ENCODE results near the gene FNDC11.
"Not testable (repeated sequence)": the region's sequence is repeated elsewhere in the genome, so short reads cannot be mapped to it uniquely, and the experiment has no call there.

FNDC11 gene

DNA sequence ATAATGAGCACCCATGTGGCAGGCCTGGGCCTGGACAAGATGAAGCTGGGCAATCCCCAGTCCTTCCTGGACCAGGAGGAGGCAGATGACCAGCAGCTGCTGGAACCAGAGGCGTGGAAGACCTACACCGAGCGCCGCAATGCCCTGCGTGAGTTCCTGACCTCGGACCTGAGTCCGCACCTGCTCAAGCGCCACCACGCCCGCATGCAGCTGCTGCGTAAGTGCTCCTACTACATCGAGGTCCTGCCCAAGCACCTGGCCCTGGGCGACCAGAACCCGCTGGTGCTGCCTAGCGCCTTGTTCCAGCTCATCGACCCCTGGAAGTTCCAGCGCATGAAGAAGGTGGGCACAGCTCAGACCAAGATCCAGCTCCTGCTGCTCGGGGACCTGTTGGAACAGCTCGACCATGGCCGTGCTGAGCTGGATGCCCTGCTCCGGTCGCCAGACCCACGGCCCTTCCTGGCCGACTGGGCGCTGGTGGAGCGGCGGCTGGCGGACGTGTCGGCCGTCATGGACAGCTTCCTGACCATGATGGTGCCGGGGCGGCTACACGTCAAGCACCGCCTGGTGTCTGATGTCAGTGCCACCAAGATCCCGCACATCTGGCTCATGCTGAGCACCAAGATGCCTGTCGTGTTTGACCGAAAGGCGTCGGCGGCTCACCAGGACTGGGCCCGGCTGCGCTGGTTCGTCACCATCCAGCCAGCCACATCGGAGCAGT lies 1.9 kb downstream of the FNDC11 start:
- DNase-seq: no peak

DNA sequence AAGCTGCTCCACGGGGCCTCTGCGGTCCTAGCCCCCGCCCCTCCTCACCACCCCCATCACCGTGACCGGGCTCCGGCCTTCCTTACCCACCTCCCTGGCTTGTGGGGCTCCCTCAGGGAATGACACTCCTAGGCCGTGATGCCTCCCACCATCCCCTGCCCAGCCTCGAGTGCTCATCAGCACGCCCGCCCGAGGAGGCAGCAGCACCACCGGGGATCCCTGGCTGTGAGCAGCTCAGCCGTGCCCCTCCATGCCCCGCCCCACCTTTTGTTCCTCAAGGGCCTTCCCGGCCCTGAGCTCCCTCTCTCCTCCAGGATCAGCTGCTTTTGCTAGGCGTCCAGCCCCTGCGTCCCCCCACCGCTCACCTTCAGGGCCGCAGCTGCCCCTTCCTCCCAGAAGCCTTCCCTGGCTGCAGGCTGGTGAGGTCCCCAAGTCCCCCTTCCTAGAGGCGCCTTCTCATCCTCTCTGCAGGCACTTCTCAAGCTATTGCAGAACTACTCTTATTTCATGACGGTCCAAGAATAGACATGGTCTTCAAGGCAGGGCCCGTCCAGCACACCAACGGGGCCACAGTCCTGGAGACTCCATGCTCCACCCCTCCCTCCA lies 3.0 kb downstream of the FNDC11 start:
- no peak for DNase-seq

DNA sequence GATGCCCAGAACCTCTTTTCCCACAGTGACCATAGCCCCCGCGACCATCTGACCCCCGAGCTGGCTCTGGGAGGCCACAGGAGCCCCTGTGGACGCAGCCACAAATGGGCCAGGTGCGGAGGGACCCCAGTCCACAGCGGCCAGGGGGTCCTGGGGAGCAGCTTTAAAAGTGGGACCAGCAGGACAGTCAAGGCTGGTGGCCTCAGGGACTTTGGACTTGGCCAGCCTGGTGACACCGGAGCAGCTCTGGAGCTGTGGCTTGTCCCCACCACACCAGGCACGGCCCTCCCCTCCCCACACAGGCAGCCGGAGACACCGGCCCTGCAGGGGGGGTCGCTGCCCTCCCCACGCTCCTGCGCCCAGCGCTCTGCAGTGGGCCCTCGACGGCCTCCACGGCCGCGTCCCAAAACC lies 3.5 kb downstream of the FNDC11 start:
- no peak for DNase-seq

DNA sequence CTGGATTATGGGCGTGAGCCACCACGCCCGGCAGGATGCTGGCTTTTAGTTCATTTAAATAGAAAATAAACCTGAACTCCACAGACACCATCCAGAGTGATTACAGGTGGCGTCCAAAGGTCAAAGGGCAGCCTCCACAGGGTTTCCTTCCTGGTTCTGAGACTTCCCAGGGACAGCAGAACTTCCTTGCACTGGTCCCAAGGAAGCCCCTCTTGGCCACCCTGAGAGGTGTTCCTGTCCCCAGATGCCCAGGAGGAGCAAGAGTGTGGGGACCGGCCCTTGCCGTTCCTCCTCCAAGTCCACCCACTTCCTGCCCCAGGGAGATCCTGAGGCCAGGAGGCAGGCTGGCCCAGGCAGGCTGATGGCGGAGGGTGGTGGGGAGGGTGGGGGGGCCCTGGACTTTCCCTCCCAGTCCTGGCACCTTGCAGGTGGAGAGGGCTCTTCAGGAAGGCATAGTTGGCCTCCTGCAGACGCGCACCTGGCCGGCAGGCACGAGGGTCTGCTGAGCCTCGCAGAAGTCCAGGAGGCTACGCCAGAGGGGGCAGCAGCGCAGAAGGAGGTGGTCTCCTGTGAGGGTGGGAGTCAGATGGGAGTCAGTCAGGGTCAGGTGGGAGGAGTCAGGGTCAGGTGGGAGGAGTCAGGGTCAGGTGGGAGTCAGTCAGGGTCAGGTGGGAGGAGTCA lies 5.0 kb downstream of the FNDC11 start:
- no peak for DNase-seq

DNA sequence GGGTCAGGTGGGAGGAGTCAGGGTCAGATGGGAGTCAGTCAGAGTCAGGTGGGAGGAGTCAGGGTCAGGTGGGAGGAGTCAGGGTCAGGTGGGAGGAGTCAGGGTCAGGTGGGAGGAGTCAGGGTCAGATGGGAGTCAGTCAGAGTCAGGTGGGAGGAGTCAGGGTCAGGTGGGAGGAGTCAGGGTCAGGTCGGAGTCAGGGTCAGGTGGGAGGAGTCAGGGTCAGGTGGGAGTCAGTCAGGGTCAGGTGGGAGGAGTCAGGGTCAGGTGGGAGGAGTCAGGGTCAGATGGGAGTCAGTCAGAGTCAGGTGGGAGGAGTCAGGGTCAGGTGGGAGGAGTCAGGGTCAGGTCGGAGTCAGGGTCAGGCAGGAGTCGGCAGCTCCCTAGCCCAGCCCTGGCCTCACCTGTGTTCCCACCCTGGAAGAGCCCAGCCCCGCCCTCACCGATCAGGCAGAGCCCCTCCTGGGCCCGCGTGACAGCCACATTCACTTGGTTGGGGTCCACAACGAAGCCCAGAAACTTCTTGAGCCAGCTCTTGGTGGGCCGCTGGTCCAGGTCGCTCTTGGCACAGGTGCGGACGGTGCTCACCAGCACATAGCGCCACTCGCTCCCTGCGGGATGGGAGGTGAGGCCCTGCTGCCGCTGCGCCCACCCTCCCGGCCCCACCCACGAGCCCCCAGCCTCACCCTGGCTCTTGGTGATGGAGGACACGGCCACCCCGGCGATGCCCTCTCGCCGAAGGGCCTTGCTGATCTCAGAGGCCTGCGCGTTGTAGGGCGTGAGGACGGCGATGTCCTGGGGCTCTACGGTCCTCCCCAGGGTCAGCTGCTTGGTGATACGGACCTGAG lies 5.8 kb downstream of the FNDC11 start:
- not testable (repeated sequence) for DNase-seq

DNA sequence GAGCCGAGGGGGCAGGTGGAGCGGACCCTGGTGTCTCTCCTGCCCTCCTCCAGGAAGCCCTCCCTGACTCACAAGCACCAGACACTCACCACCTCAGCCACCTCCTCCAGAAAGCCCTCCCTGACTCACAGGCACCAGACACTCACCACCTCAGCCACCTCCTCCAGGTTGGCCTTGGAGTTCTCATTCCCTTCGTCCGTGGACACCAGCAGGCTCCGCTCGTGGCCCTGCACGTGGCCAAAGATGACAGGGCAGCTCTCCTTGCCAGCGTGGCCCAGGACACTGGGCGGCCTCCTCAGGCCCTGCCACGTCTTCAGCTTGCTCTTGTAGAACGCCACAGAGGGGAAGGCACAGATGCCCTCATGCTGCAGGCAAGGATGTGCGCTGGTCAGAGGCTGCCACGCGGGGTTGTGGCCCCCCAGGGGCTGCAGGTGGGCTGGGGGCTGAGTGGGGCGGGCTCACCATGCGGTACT lies 6.4 kb downstream of the FNDC11 start:
- DNase-seq: no peak

DNA sequence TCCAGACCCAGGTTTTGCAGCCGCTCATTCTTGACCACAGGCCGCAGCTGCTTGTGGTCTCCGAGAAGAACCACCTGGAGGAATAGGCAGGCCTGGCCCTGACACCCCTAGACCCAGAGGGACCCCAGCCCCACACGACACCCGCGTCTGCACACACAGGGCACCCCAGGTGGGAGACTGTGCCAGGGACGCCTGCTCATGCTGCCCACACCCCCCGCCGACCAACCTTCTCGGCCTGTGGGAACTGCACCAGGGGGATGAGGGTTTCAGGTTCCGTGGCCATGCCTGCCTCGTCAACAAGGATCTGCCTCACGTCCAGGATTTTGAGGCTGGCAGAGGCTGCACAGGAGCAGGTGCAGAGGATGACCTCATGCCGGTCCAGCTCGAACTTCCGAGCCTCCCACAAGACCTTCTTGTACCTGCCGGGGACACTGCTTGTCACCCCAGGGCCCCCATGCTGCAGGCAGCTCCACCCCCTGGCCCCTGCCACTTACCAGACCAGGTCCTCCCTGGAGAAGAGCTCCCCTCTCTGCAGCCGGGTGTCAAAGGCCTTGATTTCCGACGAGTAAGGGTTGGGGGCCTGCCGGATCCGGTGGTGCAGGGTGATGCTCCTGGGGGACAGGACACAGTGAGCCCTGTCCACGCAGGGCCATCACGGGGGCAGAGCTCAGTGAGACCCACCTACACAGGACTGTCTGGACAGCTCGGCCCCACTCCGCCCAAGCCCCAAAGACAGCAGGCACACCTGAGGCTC lies 7.1 kb downstream of the FNDC11 start:
- DNase-seq: no peak

DNA sequence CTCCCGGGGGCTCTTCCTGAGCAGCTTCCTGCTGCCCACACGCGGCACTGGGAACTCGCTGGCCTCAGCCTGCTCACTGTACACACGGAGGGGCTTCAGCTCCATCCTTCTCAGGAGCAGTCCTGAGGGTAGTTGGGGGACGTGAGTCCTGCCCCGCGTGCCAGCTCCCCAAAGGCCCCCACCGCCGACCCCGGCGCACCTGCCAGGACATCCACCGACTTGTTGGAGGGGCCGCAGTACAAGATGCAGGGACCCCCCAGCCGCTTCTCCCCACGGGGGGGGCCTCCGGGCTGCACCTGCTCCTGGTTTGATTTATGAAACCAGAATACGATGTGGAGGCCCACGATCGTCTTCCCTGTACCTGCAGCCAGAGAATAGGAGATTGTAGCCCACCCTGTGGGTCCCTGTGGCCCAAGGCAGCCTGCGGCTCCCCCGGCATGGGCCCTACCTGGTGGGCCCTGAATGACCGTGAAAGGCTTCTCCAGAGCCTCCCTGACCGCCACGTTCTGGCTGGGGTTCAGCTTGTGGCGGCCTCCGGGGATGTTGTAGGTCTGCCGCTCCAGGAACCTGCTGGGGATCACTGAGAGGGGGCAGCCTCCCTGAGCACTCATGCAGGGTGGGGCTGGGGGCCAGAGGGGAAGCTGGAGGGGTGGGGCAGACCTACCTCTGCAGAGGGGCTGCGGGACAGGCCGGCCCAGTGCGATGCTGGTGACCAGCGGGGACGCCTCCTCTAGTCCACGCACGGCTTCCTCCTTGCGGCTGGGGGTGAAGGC lies 7.9 kb downstream of the FNDC11 start:
- no peak for DNase-seq

DNA sequence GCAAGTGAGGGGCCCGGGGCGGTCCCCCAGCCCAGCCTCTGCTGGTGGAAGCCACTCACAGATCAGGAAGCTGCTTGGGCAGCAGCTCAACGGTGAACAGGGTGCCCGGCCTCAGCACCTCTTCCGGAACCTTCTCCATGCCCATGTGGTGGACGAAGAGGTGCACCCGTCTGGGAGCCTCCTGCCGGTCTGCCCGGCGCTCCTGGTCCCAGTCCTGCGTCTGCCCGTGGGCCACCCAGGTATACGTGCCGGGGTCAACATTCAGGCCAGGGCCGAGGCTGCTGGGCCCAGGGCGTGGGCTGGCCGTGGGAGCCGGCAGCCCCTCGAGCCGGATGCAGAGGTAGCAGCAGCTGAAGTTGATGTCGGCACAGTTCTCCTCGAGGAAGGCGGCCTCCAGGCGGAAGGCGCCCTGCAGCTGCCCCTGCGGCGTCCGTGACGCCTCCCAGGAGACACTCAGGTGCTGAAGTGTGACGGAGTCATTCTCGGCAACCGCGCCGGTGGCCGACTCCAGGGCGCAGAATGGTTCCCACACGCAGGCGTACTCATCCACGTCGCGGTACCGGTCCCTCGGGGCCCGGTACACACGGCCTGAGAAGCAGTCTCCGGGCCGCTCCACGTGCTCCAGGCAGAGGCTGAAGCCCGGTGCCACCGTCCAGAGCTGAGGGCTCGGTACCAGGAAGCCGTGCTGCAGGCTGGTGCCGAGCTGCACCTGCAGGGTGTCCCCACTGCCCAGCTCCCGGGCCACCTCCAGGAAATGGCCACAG lies 8.7 kb downstream of the FNDC11 start:
- no peak for DNase-seq

DNA sequence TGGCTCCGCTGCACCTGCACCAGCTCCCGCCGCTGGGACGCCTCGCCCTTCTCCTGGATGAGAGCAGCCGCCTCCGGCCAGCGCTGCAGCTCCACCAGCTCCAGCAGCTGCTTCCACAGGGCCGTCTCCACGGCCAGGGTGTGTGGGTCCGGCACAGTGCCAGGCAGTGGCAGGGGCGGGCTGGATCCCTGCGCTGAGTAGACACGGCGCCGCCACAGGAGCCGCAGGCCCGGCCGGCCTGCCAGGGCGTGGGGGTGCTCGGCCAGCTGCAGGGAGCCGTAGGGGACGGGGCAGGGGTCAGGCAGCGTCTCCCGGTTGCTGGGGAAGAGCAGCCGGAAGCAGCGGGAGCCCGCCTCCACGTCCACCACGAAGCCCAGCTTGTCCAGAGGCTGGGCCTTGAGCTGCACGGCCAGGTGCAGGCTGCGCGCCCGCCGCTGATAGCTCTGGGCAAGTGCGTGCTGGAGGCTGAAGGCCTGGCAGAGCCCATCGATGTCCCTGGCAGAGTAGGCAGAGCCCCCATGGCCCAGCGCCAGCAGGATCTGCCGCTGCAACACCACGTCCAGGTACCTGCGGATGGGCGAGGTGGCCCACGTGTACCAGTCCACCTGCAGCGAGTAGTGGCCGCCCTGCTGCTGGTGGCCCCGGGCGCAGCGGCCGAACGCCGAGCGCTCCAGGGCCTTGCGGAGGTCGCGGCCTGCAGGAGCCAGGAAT lies 9.4 kb downstream of the FNDC11 start:
- no peak for DNase-seq

DNA sequence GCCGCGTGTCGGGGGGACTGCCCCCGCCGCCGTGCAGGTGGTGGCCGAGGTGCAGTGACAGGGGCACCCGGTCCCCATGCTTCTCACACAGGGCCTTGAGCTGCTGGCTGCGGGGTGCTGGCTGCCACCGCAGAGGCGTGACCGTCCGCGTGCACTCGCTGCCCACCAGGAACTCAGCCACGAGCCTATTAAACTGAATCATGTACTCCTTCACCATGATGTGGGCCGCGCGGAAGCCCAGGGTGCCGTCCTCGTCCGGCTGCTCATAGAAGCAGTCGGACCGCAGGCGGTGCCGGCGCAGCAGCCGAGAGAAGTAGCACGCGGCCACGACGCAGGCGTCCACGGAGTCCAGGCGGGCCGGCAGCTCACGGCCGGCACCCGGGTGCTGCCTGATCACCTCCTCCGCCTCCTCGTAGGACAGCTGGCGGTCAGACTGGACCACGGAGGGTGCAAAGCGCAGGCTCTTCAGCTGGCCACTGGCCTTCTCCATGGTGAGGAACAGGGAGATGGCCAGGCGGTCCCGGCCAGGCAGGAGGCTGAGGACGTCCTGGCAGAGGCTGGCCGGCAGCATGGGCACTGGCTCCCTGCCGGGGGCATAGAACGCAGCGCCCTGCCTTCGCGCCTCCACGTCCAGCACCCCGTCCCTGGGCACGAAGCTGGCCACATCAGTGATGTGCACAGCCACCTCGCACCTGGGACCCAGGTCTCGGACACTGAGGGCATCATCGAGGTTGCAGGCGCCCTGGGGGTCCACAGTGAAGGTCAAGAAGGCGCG lies 10.3 kb downstream of the FNDC11 start:
- DNase-seq: no peak

DNA sequence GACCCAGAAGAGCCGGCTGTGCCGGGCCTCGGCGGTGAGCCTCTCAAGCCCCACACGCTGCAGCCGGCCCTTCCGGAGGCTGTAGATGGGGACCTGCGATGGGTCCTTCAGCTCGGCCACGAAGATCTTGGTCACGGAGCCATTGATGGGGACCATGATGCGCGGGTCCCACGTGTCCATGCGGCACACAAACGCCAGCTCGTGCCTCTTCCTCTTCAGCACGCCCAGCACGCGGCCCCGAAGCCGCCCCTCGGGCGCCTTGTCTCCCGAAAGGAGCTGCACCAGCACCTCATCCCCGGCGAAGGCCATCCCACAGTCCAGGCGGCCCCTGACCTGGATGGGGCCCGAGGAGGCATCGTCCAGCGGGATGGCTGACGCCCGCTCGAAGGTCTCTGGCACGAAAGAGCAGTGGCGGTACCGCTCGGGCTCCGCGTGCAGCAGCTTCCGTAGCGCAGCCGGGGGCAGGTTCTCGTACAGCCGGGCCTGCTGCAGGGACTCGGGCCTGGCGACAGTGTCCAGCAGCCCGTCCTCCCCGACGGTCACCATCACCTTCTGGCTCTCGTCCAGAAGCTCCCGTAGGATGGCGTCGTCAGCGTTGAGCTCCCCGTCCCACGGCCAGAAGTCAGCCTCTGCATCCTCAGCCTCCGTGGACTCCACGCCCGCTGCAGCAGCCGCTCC lies 11.2 kb downstream of the FNDC11 start:
- DNase-seq: no peak

DNA sequence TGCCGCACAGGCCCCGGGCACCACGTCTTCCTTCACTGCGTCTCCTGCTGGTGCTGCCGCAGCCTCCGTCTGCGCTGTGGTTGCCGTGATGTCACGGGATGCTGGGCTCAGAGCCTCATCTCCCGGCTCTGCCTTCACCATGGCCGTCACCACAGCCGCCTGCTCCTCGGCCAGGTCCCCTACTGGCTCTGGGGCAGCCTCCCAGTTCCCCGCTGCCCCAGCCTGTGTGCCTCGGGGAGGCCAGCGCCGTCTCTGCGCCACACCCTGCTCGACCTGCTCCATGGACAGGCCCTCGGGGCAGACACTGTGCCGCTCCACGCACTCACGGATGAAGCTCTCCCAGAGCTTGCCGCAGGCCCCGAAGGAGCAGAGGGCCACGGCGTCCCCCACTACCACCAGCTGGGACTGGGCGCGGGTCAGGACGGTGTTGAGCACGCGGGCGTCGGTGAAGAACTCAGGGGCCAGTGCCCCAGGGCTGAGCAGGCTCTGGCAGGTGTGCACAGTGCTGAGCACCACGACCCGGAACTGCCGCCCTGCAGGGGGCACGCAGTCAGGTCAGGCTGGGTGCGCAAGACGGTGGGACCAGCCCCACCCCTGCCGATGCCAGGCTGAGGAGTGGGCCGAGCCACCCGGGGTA lies 11.9 kb downstream of the FNDC11 start:
- DNase-seq: no peak

DNA sequence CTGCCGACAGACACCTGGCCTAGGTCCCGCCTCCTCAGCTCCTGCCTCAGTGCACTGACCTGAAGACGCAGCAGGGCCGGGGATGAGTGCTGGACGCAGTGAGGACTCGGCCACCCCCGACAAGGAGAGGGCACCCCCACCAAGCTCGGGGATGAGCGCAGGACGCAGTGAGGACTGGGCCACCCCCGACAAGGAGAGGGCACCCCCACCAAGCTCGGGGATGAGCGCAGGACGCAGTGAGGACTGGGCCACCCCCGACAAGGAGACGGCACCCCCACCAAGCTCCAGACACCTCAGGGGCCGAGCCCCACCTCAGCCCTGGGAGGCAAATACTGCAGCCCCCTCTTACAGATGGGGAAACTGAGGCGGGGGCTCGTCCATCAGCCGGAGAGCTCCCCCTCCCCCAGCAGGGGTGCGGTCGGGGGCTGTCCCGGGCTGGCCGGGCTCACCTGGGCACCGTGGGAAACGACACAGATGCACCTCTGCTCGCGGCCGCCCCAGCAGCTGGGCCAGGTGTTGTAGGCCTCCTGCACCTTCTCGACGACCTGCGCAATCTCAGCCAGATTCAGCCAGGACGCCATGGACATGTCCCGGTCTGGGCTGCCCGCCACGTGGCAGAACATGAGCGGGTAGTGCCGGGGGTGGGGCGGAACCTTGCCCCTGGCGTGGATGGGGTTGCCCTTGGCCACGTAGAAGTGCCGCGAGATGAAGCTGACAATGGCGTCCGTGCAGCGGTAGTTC lies 12.6 kb downstream of the FNDC11 start:
- DNase-seq: no peak

DNA sequence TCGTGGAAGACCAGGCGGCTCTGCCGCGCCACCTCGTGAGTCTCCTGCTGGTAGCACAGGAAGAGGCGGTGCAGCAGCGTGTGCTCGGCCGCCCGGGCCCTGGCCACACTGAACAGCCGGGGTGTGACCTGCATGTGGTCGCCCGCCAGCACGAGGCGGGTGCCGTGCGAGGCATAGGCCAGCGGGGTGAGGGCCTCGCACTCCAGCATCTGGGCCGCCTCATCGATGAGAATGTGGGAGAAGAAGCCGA lies 13.1 kb downstream of the FNDC11 start:
- no peak for DNase-seq

DNA sequence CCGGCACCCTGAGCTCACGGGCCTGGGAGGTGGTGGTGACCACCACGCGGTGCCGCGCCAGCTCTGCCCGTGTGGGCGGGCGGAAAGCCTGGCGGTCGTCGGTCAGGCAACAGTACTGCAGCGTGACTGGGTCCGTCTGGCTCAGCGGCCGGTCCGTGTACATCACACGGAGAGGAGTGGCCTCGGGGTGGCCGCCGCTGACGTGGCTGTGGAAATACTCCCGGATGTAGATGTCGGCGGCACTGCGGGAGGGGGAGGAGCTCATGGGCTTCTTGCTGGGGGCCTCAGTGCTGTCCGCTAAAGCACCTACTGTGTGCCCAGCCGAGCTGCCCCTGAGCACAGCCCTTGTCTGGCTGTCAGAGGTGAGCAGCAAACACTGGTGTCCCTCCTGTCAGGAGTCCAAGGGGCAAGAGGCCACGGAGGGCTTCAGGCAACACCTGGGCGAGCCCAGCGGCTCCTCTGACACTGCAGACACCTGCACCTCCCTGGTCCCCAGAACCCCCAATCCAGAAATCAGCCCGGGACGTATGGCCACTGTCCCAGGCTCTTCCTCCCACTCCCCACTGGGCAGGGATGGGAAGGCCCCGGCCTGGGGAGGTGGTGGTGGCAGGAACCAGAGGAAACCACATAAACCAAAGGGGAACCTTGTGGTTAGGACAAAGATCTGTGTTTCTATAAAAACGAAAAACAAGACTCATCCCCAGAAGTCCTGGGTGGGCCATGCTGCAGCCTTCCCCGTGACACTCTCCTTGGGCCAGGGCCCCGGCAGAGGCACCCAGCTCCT lies 13.6 kb downstream of the FNDC11 start:
- DNase-seq: peak in 5 of 6 experiments; percentile 10 to 66 (median 31)

All from stimulated activated naive CD4-positive, alpha-beta T cell (primary cell).